Measurements from ENCODE around the gene UBAC2.
"Not testable (repeated sequence)": the region's sequence is repeated elsewhere in the genome, so short reads cannot be mapped to it uniquely, and the experiment has no call there.

Gene UBAC2

GRCh38 chr13:99190147-99190985 lies 10.3 kb upstream of the UBAC2 start:
- DNase-seq: no peak

GRCh38 chr13:99191336-99191899 lies 9.2 kb upstream of the UBAC2 start:
- no peak for DNase-seq

DNA sequence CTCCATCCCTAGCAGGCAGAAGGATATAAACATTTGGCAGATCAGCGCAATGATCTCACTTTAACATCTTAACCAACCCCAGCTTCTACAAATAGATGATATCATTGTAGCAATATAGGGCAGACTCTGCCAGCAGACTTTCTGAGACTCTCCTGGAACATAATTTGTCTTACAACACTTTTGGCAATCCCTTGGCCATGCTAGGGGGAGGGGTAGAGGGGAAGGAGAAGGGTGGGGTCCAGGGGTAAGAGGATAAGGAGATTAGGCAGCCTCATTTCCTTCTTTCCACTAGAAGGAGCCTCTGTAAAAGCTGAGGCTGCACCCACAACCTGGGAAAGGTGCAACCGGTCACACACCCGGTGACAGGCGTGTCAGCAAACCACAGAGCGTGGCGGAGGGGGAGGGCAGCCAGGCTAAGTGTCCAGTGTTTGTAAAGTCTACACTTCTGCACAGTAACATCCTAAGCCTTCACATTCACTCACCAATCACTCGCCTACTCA lies 8.7 kb upstream of the UBAC2 start:
- no peak for DNase-seq

DNA sequence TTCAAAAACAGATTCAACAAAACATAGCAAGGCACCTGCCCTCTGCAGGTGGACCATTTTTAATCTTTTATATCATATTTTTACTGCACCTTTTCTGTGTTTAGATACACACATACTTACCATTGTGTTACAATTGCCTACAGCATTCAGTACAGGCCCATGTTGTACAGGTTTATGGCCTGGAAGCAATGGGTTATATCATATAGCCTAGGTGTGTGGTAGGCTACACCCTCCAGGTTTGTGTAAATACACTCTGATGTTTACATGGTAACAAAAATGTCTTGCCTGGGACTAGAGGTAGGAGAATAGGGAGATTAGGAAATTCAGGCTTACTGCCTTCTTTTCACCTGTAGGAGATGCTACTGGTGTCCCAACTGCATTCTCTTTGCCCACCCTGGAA lies 8.2 kb upstream of the UBAC2 start:
- no peak for DNase-seq

DNA sequence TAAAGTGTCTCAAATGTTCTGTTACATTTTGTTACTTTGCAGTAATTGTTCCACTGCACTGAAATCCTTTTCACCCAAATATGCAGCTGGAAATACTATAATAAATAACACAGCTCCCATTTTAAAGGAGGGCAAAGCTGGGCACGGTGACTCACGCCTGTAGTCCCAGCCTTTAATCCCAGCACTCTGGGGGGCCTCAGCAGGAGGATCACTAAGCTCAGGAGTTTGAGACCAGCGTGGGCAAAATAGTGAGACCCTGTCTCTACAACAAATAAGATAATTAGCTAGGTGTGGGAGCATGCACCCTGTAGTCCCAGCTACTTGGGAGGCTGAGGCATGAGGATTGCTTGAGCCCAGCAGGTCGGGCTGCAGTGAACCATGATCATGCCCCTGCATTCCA lies 7.5 kb upstream of the UBAC2 start:
- no peak for DNase-seq

GRCh38 chr13:99196466-99197116 lies 4.1 kb upstream of the UBAC2 start:
- no peak for DNase-seq

- no peak for DNase-seq
These were observed 3.5 kb upstream of the UBAC2 start for GRCh38 chr13:99197117-99197651.

DNA sequence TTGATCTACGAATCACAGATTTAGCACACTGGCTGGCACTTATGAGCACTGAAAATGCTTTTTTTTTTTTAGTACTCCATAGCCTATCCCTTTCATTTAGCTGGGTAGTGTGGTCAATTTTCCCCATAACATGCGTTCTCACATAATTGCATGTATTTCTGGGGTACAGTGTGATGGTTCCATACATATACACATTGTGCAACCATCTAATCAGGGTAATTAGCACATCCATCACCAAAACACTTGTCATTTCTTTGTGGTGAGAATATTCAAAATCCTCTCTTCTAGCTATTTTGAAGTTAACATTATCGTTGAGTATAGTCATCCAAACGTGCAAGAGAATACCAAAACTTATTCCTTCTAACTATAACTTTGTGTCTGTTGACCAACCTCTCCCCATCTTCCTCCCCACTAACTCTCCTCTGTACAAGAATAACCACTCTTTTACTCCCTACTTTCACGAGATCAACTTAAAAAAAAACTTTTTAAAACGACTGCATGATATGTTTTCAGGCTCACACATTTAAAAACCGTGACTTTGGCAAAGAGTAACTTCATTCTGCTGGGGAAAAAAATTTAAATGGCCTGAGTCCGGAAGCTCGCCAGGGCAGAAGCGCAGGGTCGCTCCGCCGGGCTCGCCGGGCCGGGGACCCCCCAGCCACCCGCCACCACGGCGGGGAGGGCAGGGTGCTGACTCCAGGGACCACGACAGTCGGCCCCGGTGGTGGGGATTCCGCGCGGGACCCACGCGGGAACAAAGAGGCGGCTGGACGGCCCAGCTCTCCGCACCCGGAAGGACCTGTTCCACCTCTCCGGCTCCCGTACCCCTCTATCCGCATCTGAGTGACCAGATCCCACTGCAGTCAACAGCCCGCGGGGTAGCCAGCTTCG lies 868 bp upstream of the UBAC2 start:
- no peak for DNase-seq

GRCh38 chr13:99203601-99204579 lies 3.2 kb downstream of the UBAC2 start:
- DNase-seq: no peak

DNA sequence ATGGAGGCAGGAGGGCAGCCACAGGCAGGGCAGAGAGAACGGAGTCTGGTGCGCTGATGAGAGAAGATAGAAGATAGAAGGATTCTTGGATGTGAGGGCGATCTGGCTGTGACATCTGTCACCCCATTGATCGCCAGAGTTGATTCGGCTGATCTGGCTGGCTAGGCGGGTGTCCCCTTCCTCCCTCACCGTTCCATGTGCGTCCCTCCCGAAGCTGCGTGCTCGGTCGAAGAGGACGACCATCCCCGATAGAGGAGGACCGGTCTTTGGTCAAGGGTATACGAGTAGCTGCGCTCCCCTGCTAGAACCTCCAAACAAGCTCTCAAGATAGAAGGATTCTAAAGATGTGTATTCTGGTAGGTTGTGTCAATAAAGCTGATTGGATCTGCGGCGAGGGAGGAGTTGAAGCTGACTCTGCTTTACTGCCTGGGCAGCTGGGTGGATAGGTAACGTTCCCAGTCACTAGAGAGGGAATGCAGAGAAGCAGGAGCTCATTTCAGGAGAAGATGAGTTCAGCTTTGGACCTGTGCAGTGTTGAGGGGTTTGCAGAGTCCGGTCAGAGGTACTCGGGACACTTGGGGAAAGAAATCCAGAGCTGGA lies 5.1 kb downstream of the UBAC2 start:
- no peak for DNase-seq

GRCh38 chr13:99206226-99206625 lies 5.6 kb downstream of the UBAC2 start:
- DNase-seq: no peak

DNA sequence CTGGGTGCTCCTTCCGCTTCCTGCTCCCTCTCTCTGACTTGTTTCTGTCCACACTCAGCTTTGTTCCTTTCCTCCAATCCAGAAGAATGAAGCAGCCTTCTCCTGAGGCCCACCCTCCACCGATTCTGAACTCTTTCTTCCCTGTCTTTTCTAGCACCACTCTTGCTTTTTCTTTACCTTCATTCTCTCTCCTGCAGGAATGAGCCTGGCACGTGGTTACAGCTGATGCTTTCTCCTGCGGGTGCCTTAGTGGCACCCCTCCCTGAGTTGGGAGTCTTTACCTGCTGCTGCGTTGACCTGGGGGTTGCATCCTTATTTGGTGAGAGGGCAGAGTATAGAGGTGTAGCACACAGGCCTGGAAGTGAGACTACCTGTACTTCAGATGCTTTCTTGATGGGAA lies 6.2 kb downstream of the UBAC2 start:
- DNase-seq: no peak

- DNase-seq: no peak
These were observed 6.9 kb downstream of the UBAC2 start for GRCh38 chr13:99207511-99207910.

DNA sequence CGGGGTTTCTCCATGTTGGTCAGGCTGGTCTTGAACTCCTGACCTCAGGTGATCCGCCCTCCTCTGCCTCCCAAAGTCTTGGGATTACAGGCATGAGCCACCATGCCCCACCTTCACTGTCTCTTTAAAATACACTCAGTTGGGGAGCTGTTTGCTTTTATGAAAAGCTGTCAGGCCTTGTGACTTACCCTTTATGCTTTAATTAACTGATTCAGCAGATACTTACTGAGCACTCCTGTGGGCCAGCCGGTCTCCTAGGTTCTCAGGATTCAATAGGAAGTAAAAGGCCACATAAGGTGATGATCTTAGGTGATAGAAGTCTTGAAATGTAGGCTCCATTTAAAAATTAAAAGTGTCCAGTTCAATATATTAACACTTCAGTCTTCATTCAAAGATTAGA lies 7.5 kb downstream of the UBAC2 start:
- no peak for DNase-seq

GRCh38 chr13:99208845-99209527 lies 8.3 kb downstream of the UBAC2 start:
- no peak for DNase-seq

- not testable (repeated sequence) for DNase-seq
These were observed 10.0 kb downstream of the UBAC2 start for GRCh38 chr13:99210627-99211026.

- DNase-seq: no peak
These were observed 10.9 kb downstream of the UBAC2 start for GRCh38 chr13:99211421-99212035.

DNA sequence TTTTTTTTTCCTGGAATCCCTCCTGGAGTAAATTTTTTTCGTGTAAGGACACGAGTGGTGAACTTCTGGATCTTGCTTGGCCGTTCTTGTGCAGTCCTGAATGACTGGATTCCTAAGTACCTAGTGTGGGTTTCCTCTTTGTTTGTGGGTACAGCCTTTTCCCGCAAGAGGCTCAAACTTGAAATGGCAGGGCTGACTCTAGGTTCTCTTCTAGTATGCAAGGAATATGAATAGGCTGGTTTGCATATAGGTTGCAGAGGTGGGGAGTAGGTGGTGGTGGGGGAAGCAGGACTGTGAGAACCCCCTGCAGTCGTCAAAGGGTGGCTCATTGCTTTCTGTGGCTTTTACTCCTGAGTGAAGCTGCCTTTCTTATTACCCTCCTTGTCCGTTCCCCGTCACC lies 13.6 kb downstream of the UBAC2 start:
- no peak for DNase-seq

- no peak for DNase-seq
These were observed 14.1 kb downstream of the UBAC2 start for GRCh38 chr13:99214731-99215130.
